HG03045 (cell line): ENCODE data around the gene ATXN1.

Source experiments
- ATAC-seq: cut with Tn5 transposase; IDR thresholded peaks from one replicate; pipeline ENCODE4 v1.9.1; 2021; ENCODE audit warnings: mild to moderate bottlenecking, moderate library complexity; ENCODE audit not compliant: unreplicated experiment

Gene ATXN1

GRCh38 chr6:16747232-16748024, 13.8 kb downstream of the ATXN1 start:
- ATAC-seq: no peak

GRCh38 chr6:16746812-16747211, 14.4 kb downstream of the ATXN1 start:
- ATAC-seq: no peak

GRCh38 chr6:16746401-16746800, 14.9 kb downstream of the ATXN1 start:
- ATAC-seq: no peak

GRCh38 chr6:16743664-16744210, 17.5 kb downstream of the ATXN1 start:
- ATAC-seq: no peak

- ATAC-seq: no peak
Measured at GRCh38 chr6:16742116-16742515, 19.1 kb downstream of the ATXN1 start.

- ATAC-seq: no peak
Measured at GRCh38 chr6:16741112-16742016, 19.9 kb downstream of the ATXN1 start.

GRCh38 chr6:16740097-16740496, 21.2 kb downstream of the ATXN1 start:
- ATAC-seq: no peak

- no peak for ATAC-seq
Measured at GRCh38 chr6:16739329-16739801, 21.9 kb downstream of the ATXN1 start.

GRCh38 chr6:16737925-16738324, 23.3 kb downstream of the ATXN1 start:
- ATAC-seq: no peak

GRCh38 chr6:16736856-16737775, 24.1 kb downstream of the ATXN1 start:
- no peak for ATAC-seq

GRCh38 chr6:16735014-16735413, 26.2 kb downstream of the ATXN1 start:
- ATAC-seq: no peak

- ATAC-seq: no peak
Measured at GRCh38 chr6:16733085-16733484, 28.2 kb downstream of the ATXN1 start.

GRCh38 chr6:16731478-16732051, 29.7 kb downstream of the ATXN1 start:
- ATAC-seq: peak; percentile 91

- no peak for ATAC-seq
Measured at GRCh38 chr6:16730738-16731477, 30.4 kb downstream of the ATXN1 start.

- ATAC-seq: no peak
Measured at GRCh38 chr6:16729744-16730143, 31.5 kb downstream of the ATXN1 start.

GRCh38 chr6:16729183-16729691, 32.0 kb downstream of the ATXN1 start:
- ATAC-seq: no peak

GRCh38 chr6:16728513-16729182, 32.6 kb downstream of the ATXN1 start:
- ATAC-seq: no peak

- no peak for ATAC-seq
Measured at GRCh38 chr6:16727996-16728395, 33.3 kb downstream of the ATXN1 start.
